HG03097 (cell line): ENCODE data around the gene PGK1.
"Not testable (repeated sequence)": the region's sequence is repeated elsewhere in the genome, so short reads cannot be mapped to it uniquely, and the experiment has no call there.

Experiments used
- ATAC-seq: cut with Tn5 transposase; IDR thresholded peaks from one replicate; pipeline ENCODE4 v1.9.1; 2021; ENCODE audit not compliant: unreplicated experiment, low FRiP score

PGK1 gene

DNA sequence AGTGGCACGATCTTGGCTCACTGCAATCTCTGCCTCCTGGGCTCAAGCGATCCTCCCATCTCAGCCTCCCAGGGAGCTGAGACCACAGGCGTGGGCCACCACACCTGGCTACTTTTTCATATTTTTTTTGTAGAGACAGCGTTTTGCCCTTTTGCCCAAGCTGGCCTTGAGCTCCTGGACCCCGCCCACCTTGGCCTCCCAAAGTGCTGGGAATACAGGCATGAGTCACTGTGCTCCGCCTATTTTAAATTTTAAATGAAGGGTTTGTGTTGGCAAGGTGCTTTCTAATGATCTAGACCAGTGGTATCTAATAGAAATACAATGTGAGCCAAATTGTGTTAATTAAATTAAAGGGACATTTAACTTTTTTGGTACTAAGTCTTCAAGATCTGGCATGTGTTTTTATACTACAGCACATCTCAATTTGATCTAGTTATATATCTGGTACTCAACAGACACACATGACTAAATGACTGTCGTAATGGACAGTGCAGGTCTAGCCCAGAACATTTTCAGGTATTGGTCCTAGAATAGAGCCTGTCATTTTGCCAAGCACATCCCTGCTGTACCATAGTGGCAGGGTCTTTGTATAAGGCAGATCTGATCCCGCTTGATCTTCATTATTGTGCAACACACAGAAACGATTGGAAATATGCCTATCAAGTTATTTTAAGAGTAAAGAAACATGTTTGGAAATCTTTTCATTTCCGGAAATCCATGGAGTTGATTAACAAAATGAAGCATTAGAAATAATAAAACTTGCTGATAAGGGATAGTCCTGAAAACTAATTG lies 7.3 kb downstream of the PGK1 start:
- no peak for ATAC-seq

DNA sequence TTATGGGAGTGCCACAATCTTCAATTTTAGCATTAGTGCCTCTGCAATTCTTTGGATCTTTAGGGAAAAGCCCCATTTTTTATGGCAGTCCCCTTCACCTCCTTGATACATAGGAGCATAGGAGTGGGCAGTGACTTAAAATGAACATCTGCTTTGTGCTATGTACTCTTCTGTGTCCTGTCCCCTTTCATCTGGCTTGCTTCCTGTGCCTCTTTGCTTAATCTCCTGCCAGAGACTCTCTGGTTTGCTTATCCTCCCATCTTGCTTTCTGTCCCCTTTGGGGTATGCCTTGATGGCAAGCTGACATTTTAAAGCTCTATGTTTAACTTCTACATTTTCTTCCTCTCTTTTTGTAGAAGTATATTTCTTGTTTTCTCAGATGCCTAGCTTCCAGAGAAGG lies 12.3 kb downstream of the PGK1 start:
- no peak for ATAC-seq

DNA sequence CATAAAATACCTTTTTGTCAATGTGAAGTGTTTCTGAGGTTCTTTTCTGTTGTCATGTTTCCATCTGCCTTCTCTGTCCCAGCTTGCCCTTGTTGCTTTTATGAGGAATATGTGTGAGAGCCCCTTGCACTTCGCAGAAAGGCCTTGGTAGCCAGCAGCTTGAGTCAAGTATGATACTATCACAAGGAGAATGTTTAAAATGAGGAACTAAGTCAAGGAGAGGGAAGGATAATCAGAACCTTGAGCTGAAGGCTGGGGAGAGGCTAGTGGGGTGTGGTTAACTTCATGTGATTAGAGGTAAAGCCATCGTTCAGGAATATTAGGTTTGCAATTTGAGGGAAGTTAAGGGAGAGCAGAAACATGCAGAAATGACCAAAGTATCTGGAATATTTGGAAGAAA lies 12.7 kb downstream of the PGK1 start:
- no peak for ATAC-seq

DNA sequence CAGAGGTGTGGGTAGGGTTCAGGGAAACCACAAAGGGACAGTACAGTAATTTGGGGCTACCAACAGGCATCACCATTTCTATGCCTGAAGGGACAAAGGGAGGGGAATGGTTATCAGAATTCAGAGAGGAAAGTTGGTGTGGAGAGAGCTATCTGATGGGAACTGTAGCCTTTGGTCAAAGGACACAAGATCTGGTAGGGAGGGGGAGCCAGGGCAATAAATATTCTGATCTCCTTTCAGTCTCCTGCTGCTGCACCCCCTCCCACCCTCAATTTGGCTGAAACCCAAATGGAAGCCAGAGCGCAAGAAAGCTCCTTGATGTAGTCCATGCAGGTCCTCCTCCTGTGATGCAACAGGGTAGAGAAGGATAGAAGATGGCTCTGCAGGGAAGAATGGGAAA lies 14.6 kb downstream of the PGK1 start:
- no peak for ATAC-seq

DNA sequence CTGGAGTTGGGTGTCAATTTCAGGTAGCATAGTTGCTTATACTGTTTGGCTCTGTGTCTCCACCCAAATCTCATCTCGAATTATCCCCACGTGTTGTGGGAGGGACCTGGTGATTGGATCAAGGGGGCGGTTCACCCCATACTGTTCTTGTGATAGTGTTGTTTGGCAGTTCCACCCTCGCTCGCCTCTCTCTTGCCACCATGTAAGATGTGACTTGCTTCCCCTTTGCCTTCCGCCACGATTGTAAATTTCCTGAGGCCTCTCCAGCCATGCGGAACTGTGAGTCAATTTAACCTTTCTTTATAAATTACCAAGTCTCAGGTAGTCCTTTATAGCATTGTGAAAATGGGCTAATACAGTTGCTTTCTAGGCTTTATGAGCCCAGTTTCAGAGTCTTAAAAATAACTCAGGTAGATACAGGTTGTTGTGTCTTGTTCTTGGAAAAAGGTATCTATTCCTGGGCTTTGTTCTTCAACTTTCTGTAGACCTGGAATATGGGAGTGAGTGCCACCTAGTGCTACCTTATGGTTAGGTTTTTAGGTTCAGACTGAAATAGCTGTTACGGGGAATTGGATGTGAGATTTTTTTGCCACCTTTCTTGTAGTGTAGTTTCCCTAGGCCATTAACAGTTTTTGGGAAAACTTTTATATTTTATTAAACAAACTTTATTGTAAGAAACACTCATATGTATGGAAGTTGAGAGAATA lies 15.6 kb downstream of the PGK1 start:
- no peak for ATAC-seq

DNA sequence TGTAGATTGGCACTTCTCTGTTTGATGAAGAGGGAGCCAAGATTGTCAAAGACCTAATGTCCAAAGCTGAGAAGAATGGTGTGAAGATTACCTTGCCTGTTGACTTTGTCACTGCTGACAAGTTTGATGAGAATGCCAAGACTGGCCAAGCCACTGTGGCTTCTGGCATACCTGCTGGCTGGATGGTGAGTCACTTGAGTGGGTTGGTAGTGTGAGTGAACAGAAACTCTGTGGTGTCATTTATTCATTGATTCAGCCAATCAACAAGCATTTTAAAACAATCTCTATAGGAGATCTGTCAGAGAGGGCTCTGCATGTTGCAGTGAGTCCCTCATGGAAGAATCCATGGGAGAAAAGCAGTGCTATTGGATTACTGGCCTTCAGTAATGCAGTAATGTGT lies 19.1 kb downstream of the PGK1 start:
- ATAC-seq: no peak

DNA sequence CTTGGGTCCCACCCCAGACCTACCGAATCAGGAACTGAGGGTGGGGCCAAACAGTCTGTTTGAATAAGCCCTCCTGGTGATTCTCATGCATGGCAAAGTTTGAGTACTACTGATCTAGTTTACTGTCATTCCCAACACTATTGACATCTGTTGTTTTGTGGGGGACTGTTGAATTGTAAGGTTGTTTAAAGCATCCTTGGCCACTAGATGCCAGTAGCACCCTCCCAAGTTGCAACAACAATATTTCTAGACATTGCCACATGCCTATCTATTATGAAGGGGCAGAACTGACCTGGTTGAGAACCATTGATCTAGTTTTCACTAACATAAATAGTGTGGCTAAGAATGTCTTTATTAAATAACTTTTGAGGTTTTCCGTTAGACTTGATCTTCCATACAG lies 20.3 kb downstream of the PGK1 start:
- no peak for ATAC-seq

DNA sequence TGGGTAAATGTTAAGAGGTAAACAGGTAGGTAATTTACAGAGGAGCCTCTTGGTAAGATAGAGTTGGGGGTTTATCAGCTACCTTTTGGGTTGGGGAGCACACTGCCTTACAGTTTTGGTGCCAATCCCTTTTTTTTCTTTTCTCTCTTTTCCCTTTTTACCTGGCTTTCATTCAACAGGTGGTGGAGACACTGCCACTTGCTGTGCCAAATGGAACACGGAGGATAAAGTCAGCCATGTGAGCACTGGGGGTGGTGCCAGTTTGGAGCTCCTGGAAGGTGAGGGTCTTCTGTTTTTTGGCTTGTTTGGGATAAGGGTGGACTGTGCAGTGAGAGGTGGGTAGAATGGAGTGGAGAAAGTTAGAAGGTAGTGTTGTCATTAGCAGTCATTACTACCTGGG lies 21.1 kb downstream of the PGK1 start:
- no peak for ATAC-seq

DNA sequence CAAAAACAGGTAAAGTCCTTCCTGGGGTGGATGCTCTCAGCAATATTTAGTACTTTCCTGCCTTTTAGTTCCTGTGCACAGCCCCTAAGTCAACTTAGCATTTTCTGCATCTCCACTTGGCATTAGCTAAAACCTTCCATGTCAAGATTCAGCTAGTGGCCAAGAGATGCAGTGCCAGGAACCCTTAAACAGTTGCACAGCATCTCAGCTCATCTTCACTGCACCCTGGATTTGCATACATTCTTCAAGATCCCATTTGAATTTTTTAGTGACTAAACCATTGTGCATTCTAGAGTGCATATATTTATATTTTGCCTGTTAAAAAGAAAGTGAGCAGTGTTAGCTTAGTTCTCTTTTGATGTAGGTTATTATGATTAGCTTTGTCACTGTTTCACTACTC lies 21.7 kb downstream of the PGK1 start:
- not testable (repeated sequence) for ATAC-seq

DNA sequence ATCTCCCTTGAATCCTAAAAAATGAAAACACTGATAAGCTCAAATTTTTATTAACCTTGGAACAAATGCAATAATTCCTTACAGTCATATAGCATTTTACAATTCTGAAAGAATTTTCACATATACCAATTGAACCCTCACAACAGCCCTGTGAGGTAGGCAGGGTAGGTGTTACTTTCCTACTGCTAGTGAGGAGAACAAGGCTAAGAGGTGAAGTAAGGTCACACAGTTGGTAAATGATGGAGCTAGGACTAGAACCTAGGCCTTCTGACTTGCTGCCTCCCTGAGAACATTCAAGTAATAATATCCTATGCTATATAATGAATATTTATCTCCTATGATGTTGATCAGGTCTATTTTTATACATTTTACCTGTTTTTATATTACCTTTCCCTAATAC lies 25.7 kb downstream of the PGK1 start:
- no peak for ATAC-seq

DNA sequence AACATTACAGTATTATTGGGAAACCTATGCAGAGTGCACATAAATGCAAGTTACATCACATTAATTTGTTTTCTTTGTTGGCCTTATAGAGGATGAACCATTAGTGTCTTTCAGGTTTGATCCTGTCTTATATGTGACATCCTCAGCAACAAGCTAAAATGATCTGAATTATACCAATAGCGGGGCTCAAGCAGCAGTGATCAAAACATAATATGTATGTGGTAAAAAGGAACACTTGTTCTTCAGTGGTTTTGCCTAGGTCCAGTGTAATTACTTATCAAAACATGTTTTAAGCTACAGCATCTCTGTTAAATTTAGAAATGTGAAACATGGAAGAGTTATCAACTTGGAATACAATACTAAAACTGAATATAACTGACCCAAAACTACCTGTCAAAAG lies 26.3 kb downstream of the PGK1 start:
- no peak for ATAC-seq

DNA sequence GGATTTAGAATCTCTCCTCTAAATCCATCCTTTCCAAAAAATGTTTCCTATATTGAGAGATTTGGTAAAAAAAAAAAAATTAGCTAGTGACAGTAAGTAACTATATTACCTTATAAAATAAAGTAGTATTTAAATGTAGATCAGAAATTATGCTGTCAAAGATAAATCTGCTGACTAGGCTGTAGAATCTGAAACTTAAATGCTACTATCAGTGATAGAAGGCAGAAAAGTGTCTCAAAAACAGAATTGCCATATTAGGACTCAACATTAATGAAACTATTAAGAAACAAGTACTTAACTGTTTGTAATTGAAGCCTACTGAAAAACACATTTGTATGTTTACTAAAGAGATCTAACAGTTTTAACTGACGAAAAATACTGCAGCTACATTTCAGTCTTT lies 27.1 kb downstream of the PGK1 start:
- no peak for ATAC-seq

DNA sequence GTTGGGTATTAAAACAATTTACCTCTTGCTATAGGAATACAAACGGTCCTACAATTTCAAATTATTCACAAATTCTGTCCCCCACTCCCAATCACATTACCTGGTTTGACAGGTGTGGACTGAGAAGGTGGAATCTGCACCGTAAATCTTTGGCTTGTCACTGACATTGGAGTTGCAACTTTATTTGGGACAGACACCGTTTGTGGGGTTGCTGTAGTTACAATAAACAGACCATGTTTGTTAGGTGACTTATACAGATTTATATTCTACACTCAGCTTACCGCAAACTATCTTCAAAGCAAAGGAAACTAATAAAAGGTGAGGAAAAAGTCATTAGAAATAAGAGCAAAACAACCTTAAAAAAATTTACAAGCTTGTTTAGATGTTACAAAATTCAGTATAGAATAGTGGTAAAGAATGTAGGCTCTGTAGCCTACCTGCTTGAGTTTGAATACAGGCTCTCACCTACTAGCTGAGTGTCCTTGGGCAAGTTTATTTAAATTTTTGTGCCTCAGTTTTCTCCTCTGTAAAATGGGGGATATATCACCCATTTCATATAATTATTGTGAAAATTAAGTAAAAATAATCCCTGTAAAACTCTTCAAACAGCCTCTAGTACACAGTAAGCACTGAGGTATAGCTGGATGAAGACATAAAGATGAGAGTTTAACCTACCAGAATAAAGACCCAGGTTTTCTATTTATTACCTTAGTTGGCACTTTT lies 29.4 kb downstream of the PGK1 start:
- ATAC-seq: no peak

DNA sequence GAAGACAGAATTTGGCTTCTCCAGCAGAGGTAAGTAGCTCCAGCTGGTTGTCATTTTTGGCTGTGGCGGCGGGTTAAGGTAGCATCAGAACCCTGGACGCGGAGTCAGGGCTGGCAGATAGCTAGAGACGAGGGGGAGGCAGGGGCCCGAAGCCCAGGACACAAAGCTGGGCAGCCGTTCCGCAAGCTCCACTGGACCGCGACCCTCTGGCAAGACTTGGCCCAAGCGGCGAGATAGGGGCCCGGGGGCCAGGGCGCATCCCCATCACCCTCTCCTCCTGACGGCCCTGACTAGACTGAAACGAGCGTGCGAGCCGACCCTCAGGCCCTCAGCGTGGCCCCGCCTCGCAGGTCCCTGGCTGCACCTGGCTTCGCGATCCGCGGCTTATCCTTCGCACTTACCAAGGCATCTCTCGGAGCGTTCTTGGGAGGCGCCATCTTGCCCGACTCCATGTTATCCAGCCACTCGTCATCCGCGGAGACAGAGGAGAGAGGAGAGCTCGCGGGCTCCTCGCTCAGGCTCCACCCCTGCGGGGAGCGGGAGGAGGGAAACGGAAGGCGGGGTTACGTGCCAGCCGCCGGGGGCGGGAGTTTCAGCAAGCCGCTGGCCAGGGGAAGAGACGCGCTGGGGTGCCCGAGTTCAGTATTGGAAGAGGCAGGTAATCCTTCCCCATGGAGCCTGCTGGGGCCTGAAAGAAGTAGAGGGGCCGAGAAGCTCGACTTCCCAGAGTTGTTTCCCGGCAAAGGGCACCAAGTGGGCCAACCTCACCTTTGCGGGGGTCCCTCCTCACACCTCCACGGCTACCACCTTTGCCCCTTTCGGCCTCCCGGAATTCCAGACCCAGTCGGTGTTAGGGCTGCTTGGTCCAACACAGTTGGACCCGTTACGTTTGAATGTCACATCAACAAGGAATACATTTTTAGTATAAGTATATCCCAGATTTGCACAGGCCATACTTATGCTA lies 35.4 kb downstream of the PGK1 start, which contains the start of gene TAF9B:
TAF9B (minus strand) TSS at position 491 of the 964 bp plus-strand sequence; CDS start at position 452, 39 bp downstream.
- ATAC-seq: peak; percentile 94

DNA sequence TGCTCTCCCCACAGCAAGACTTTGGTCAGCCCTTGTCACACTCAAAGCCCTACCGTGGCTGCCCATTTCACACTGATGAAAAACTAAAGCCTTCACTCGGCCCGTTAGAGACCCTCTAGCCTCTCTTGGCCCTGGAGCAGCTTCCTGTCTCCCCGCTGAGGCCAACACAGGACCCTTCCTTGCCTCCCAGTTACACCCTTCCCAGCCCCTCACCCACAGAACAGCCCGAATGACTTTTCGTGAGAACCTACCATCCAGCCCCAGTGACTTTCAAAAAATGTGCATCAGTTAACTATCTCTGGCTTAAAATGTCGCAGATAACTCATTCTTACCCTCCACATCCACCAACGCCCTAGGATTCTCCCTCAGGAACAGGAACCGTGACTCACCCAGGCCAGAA lies 36.2 kb downstream of the PGK1 start:
- ATAC-seq: no peak

DNA sequence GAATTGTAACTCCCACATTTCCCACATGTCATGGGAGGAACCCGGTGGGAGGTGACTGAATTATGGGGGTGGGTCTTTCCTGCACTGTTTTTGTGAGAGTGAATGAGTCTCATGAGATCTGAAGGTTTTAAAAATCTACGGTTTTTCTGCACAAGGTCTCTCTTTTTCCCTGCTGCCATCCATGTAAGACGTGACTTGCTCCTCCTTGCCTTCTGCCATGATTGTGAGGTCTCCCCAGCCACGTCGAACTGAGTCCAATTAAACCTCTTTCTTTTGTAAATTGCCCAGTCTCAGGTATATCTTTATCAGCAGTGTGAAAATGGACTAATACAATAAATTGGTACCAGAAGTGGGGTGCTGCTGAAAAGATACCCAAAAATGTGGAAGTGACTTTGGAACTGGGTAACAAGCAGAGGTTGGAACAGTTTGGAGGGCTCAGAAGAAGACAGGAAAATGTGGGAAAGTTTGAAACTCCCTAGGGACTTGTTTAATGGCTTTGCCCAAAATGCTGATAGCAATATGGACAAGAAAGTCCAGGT lies 43.0 kb downstream of the PGK1 start:
- ATAC-seq: not testable (repeated sequence)

DNA sequence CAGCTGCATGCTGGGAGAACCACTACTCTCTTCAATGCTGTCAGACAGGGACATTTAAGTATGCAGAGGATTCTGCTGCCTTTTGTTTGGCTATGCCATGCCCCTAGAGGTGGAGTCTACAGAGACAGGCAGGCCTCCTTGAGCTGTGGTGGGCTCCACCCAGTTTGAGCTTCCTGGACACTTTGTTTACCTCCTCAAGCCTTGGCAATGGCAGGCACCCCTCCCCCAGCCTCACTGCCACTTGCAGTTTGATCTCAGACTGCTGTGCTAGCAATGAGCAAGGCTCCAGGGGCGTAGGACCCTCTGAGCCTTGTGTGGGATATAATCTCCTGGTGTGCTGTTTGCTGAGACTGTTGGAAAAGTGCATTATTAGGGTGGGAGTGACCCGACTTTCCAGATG lies 53.3 kb downstream of the PGK1 start:
- not testable (repeated sequence) for ATAC-seq

DNA sequence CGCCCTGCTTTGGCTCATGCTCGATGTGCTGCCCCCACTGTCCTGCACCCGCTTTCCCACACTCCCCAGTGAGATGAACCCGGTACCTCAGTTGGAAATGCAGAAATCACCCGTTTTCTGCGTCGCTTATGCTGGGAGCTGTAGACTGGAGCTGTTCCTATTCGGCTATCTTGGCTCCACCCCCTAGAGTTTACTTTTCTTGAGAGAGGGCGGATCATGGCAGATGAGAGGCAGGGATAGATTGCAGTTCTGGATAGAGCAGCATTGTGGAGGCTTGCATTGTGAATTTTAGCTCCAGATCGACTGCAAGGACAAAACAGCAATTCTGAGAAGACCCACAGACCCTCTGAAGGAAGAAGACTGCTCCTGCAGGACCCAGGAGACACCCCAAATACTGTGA lies 53.8 kb downstream of the PGK1 start:
- not testable (repeated sequence) for ATAC-seq

DNA sequence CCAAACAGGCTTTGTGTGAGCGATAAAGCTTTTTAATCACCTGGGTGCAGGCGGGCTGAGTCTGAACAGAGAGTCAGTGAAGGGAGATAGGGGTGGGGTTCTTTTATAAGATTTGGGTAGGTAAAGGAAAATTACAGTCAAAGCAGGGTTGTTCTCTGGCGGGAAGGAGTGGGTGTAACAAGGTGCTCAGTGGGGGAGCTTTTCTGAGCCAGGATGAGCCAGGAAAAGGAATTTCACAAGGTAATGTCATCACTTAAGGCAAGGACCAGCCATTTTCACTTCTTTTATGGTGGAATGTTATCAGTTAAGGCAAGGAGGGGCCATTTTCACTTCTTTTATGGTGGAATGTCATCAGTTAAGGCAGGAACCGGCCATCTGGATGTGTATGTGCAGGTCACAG lies 56.7 kb downstream of the PGK1 start:
- ATAC-seq: not testable (repeated sequence)

DNA sequence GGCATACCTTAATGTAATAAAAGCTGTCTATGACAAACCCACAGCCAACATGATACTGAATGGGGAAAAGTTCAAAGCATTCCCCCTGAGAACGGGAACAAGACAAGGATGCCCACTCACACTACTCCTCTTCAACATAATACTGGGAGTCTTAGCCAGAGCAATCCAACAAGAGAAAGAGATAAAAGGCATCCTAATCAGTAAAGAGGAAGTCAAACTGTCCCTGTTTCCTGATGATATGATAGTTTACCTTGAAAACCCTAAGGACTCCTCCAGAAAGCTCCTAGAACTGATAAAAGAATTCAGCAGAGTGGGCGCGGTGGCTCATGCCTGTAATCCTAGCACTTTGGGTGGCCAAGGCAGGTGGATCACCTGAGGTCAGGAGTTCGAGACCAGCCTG lies 59.1 kb downstream of the PGK1 start:
- not testable (repeated sequence) for ATAC-seq
